ENCODE measurements around the gene GLTPD2.

Gene GLTPD2

GRCh38 chr17:4768298-4768697 lies 20.5 kb upstream of the GLTPD2 start:
- Histone ChIP-seq H3K27ac (peak overlapping the region in 1 of 21 experiments; percentile 15), H3K4me3 (no peak overlapping the region)

- H3K27ac ChIP-seq, result peak overlapping the region in 2 of 21 experiments; percentile 22 to 26
- H3K4me3 ChIP-seq, result no peak overlapping the region
These were observed 19.1 kb upstream of the GLTPD2 start for GRCh38 chr17:4769628-4770027.

- Histone ChIP-seq H3K27ac (no peak within 1 kb of the TSS), H3K4me3 (no peak within 1 kb of the TSS)
These were observed 17.1 kb upstream of the GLTPD2 start, which contains the start of gene TM4SF5 for GRCh38 chr17:4771519-4772234. TSS of gene TM4SF5 (plus strand) at chr17:4771886. CDS start at chr17:4771923, 37 bp downstream.

GRCh38 chr17:4772235-4772613 lies 16.5 kb upstream of the GLTPD2 start:
- Histone ChIP-seq H3K4me3 (no peak overlapping the region), H3K27ac (no peak overlapping the region)

- Histone ChIP-seq H3K27ac (no peak overlapping the region), H3K4me3 (no peak overlapping the region)
These were observed 10.6 kb upstream of the GLTPD2 start for GRCh38 chr17:4777969-4778760.

GRCh38 chr17:4780325-4780955 lies 8.3 kb upstream of the GLTPD2 start:
- H3K4me3 ChIP-seq, result no peak overlapping the region
- H3K27ac ChIP-seq, result no peak overlapping the region

GRCh38 chr17:4782652-4783051 lies 6.1 kb upstream of the GLTPD2 start:
- no peak overlapping the region for H3K4me3 ChIP-seq
- no peak overlapping the region for H3K27ac ChIP-seq

GRCh38 chr17:4785311-4786105 lies 3.3 kb upstream of the GLTPD2 start:
- Histone ChIP-seq H3K4me3 (peak overlapping the region in 1 of 7 experiments; percentile 8), H3K27ac (peak overlapping the region in 1 of 21 experiments; percentile 26)

- Histone ChIP-seq H3K4me3 (peak within 1 kb of the TSS in 1 of 7 experiments; percentile 15), H3K27ac (peak within 1 kb of the TSS in 2 of 21 experiments; percentile 25 to 26)
These were observed 2.7 kb upstream of the GLTPD2 start, which contains the start of gene VMO1 for GRCh38 chr17:4786106-4786511. TSS of gene VMO1 (minus strand) at chr17:4786364. CDS start at chr17:4786352, 12 bp downstream.

- H3K27ac ChIP-seq, result no peak overlapping the region
- peak overlapping the region in 1 of 7 experiments; percentile 8 for H3K4me3 ChIP-seq
These were observed 2.2 kb upstream of the GLTPD2 start for GRCh38 chr17:4786516-4786915.

- Histone ChIP-seq H3K27ac (peak overlapping the region in 12 of 21 experiments; percentile 89 to 98 (median 96)), H3K4me3 (peak overlapping the region in 6 of 7 experiments; percentile 46 to 79 (median 64))
These were observed 481 bp upstream of the GLTPD2 start for GRCh38 chr17:4788159-4788806.

GRCh38 chr17:4789701-4789950 lies 862 bp downstream of the GLTPD2 start:
- H3K4me3 ChIP-seq, result peak overlapping the region; percentile 46 to 79 (median 58)
- peak overlapping the region; percentile 49 to 98 (median 95) for H3K27ac ChIP-seq

- Histone ChIP-seq H3K27ac (peak overlapping the region; percentile 84 to 98 (median 95)), H3K4me3 (peak overlapping the region; percentile 46 to 79 (median 58))
These were observed 1.4 kb downstream of the GLTPD2 start for GRCh38 chr17:4789951-4790704.

GRCh38 chr17:4790705-4791088 lies 1.9 kb downstream of the GLTPD2 start:
- peak overlapping the region in 20 of 21 experiments; percentile 51 to 98 (median 95) for H3K27ac ChIP-seq
- peak overlapping the region; percentile 46 to 79 (median 58) for H3K4me3 ChIP-seq

GRCh38 chr17:4795168-4795567 lies 6.4 kb downstream of the GLTPD2 start:
- peak overlapping the region in 1 of 7 experiments; percentile 83 for H3K4me3 ChIP-seq
- H3K27ac ChIP-seq, result peak overlapping the region in 10 of 21 experiments; percentile 58 to 90 (median 84)

GRCh38 chr17:4796552-4796920 lies 7.8 kb downstream of the GLTPD2 start:
- Histone ChIP-seq H3K27ac (peak overlapping the region in 20 of 21 experiments; percentile 76 to 93 (median 88)), H3K4me3 (peak overlapping the region; percentile 62 to 96 (median 83))

GRCh38 chr17:4800462-4801196 lies 11.9 kb downstream of the GLTPD2 start:
- Histone ChIP-seq H3K27ac (no peak overlapping the region), H3K4me3 (no peak overlapping the region)

- Histone ChIP-seq H3K27ac (no peak within 1 kb of the TSS), H3K4me3 (no peak within 1 kb of the TSS)
These were observed 13.5 kb downstream of the GLTPD2 start, which contains the start of gene C17orf114 for GRCh38 chr17:4802228-4802627. TSS of gene C17orf114 (minus strand) at chr17:4802328.
